ENCODE results near the gene TMEM181. TPM values are rescaled to one million over a fixed set of nuclear protein-coding genes. Genes with fewer than 3 reads are reported as not detected.
A peak's percentile ranks its signal among the peaks of the same experiment; 100 is the strongest.

Gene TMEM181
- total RNA-seq, 1 donor = 13.4 TPM

DNA sequence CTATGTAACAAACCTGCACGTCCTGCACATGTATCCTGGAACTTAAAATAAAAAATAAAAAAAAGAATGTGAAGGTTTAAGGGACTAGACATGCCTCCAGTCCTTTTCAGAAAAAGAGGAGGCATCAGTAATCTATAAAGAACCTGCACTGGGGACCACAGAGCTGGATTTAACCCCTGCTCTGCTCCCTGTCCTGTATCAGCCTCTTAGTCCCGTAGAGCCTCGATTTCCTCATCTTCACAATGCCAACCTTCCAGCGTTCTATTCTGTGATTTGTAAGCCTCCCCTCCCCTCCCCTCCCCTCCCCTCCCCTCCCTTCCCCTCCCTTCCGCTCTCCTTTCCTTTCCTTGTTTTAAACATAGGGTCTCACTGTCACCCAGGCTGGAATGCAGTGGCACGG is 31.1 kb upstream of the TMEM181 start:
- no peak overlapping the region for H3K4me3 ChIP-seq (ENCODE audit: low read length)
- no peaks in the 10 kb centered on the region for H3K9me3 ChIP-seq (ENCODE audit: low read depth, low read length)
- no peaks in the 10 kb centered on the region for H3K4me1 ChIP-seq (ENCODE audit: insufficient read depth, low read length)
- H3K27me3 ChIP-seq (ENCODE audit: insufficient read depth, low read length) = peaks cover 12% of the 10 kb centered on the region

GRCh38 chr6:158529629-158530028 is 30.3 kb upstream of the TMEM181 start:
- H3K9me3 ChIP-seq (ENCODE audit: low read depth, low read length) = no peaks in the 10 kb centered on the region

GRCh38 chr6:158531566-158531965 is 28.3 kb upstream of the TMEM181 start:
- Histone ChIP-seq H3K4me3 (ENCODE audit: low read length) (no peak overlapping the region), H3K4me1 (ENCODE audit: insufficient read depth, low read length) (peaks cover 7% of the 10 kb centered on the region), H3K9me3 (ENCODE audit: low read depth, low read length) (no peaks in the 10 kb centered on the region), H3K27me3 (ENCODE audit: insufficient read depth, low read length) (peaks cover 22% of the 10 kb centered on the region)

More at GRCh38 chr6:158529629-158530028, 30.3 kb upstream of the TMEM181 start:
- Histone ChIP-seq H3K4me1 (ENCODE audit: insufficient read depth, low read length) (no peaks in the 10 kb centered on the region), H3K27me3 (ENCODE audit: insufficient read depth, low read length) (peaks cover 15% of the 10 kb centered on the region), H3K4me3 (ENCODE audit: low read length) (no peak overlapping the region)

DNA sequence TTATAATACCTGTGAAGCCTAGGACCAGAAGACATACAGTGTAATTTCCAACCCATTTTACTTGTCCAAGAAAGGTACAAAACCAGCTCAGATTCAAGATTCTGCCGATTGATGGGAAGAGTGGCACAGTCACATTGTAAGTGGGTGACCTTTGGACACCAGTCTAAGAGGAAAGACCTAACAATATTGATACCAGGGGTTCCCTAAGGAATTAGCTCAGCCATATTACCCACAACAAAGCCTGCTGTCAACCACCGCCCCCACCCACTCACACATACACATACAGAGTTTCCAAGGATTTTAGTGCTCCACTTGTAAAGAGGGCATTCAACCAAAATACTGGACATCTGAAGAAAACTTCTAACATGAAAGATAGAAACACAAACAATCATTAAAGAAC is 27.9 kb upstream of the TMEM181 start:
- Histone ChIP-seq H3K4me3 (ENCODE audit: low read length) (no peak overlapping the region), H3K27me3 (ENCODE audit: insufficient read depth, low read length) (peaks cover 22% of the 10 kb centered on the region), H3K9me3 (ENCODE audit: low read depth, low read length) (no peaks in the 10 kb centered on the region), H3K4me1 (ENCODE audit: insufficient read depth, low read length) (peaks cover 8% of the 10 kb centered on the region)

GRCh38 chr6:158536084-158536890 is 23.6 kb upstream of the TMEM181 start:
- Histone ChIP-seq H3K9me3 (ENCODE audit: low read depth, low read length) (no peaks in the 10 kb centered on the region), H3K27me3 (ENCODE audit: insufficient read depth, low read length) (peaks cover 49% of the 10 kb centered on the region), H3K4me3 (ENCODE audit: low read length) (peak overlapping the region; percentile 24), H3K4me1 (ENCODE audit: insufficient read depth, low read length) (peaks cover 12% of the 10 kb centered on the region)

- H3K9me3 ChIP-seq (ENCODE audit: low read depth, low read length) = no peaks in the 10 kb centered on the region
- H3K4me1 ChIP-seq (ENCODE audit: insufficient read depth, low read length) = peaks cover 12% of the 10 kb centered on the region
- peaks cover 49% of the 10 kb centered on the region for H3K27me3 ChIP-seq (ENCODE audit: insufficient read depth, low read length)
- H3K4me3 ChIP-seq (ENCODE audit: low read length) = peak overlapping the region; percentile 24
These were observed 22.7 kb upstream of the TMEM181 start for GRCh38 chr6:158536891-158537798.

DNA sequence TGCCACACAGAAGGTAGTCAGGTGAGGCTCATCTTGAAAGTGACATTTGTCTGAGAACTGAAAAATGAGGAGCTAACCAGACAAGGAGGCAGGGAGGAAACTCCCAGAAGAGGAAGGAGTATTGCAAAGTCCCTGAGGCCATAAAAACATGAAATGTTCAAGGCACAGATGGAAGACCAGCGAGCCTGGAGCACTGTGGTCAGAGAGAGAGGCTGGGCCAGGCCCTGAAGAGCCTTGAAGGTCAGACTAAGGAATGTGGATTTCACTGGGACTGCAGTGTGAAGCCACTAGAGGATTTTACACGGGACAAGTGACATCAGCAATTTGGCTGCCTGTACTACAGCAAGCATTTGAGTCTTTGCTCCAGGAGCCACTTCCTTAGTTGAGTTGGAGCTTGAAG is 21.1 kb upstream of the TMEM181 start:
- no peak overlapping the region for H3K4me3 ChIP-seq (ENCODE audit: low read length)
- H3K9me3 ChIP-seq (ENCODE audit: low read depth, low read length) = no peaks in the 10 kb centered on the region
- H3K4me1 ChIP-seq (ENCODE audit: insufficient read depth, low read length) = peaks cover 12% of the 10 kb centered on the region
- H3K27me3 ChIP-seq (ENCODE audit: insufficient read depth, low read length) = peaks cover 48% of the 10 kb centered on the region

GRCh38 chr6:158539413-158539812 is 20.5 kb upstream of the TMEM181 start:
- Histone ChIP-seq H3K4me1 (ENCODE audit: insufficient read depth, low read length) (peaks cover 12% of the 10 kb centered on the region), H3K4me3 (ENCODE audit: low read length) (no peak overlapping the region), H3K27me3 (ENCODE audit: insufficient read depth, low read length) (peaks cover 45% of the 10 kb centered on the region), H3K9me3 (ENCODE audit: low read depth, low read length) (no peaks in the 10 kb centered on the region)

DNA sequence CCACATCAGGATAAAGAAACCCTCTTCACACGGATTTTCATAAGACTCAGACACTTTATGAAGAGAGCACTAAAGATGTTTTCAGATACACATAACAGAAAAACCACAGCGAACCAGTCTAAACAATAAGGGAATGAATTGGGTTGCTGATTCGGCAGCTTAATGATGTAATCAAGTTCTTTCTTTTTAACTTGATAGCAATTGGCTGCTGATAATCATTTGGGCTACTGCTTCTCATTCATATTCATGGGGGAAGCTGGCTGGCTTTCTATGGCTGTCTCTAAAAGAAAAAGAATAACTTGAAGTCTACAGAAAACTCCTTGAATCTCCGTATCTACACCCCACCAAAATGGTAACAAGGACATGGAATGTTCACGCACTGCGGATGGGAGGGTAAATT is 20.0 kb upstream of the TMEM181 start:
- Histone ChIP-seq H3K27me3 (ENCODE audit: insufficient read depth, low read length) (peaks cover 42% of the 10 kb centered on the region), H3K4me3 (ENCODE audit: low read length) (no peak overlapping the region), H3K9me3 (ENCODE audit: low read depth, low read length) (no peaks in the 10 kb centered on the region), H3K4me1 (ENCODE audit: insufficient read depth, low read length) (peaks cover 12% of the 10 kb centered on the region)

DNA sequence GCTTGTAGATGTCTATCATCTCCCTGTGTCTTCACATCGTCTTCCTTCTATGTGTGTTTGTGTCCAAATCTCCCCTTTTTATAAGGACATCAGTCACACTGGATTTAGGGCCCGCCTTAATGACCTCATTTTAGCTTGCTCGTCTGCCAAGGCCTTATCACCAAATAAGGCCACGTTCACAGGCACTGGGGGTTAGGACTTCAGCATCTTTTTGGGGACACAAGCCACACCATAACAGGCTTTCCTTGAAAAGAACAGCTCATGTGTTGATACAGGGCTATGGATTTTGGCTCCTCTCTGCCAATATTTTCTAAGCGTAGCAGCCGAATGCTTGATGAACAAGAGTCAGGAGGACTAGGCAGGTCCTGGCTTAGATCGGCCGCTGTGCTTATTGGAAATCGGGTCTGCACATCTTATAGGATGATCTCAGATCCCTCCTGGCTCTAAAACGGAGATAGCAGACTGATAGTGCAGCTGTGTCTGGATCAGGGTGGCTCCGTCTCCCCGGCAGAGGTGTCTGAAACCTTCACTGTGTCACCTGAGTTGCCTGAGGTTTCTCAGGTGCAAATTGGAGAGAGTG is 16.2 kb upstream of the TMEM181 start:
- Histone ChIP-seq H3K4me3 (ENCODE audit: low read length) (no peak overlapping the region), H3K27me3 (ENCODE audit: insufficient read depth, low read length) (peaks cover 13% of the 10 kb centered on the region)

DNA sequence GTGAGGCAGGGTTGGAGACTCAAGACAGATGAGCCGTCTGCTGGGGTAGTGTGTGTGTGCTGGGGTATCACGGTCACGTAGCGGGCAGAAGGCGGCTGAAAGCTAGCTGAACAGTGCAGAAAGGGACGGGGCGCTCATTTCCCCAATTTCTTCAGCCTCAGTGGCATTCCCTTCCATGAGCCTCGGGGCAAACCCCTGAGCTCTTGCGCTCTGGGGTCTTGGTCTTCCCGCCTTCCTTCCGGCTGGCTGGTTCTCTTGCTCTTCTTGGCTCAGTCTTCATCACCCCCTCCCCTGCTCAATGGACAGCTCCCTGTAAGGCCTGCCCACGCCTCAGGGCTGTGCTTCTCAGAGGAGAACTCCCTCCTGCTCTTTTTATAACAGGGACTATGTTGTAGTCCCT is 15.5 kb upstream of the TMEM181 start:
- Histone ChIP-seq H3K27me3 (ENCODE audit: insufficient read depth, low read length) (peaks cover 7% of the 10 kb centered on the region), H3K4me1 (ENCODE audit: insufficient read depth, low read length) (no peaks in the 10 kb centered on the region), H3K9me3 (ENCODE audit: low read depth, low read length) (no peaks in the 10 kb centered on the region), H3K4me3 (ENCODE audit: low read length) (no peak overlapping the region)

More for the DNA sequence above, 16.2 kb upstream of the TMEM181 start:
- H3K9me3 ChIP-seq (ENCODE audit: low read depth, low read length) = no peaks in the 10 kb centered on the region
- H3K4me1 ChIP-seq (ENCODE audit: insufficient read depth, low read length) = no peaks in the 10 kb centered on the region

- no peaks in the 10 kb centered on the region for H3K27me3 ChIP-seq (ENCODE audit: insufficient read depth, low read length)
- H3K4me1 ChIP-seq (ENCODE audit: insufficient read depth, low read length) = no peaks in the 10 kb centered on the region
- no peak overlapping the region for H3K4me3 ChIP-seq (ENCODE audit: low read length)
- H3K9me3 ChIP-seq (ENCODE audit: low read depth, low read length) = no peaks in the 10 kb centered on the region
These were observed 14.6 kb upstream of the TMEM181 start for GRCh38 chr6:158545043-158545966.

DNA sequence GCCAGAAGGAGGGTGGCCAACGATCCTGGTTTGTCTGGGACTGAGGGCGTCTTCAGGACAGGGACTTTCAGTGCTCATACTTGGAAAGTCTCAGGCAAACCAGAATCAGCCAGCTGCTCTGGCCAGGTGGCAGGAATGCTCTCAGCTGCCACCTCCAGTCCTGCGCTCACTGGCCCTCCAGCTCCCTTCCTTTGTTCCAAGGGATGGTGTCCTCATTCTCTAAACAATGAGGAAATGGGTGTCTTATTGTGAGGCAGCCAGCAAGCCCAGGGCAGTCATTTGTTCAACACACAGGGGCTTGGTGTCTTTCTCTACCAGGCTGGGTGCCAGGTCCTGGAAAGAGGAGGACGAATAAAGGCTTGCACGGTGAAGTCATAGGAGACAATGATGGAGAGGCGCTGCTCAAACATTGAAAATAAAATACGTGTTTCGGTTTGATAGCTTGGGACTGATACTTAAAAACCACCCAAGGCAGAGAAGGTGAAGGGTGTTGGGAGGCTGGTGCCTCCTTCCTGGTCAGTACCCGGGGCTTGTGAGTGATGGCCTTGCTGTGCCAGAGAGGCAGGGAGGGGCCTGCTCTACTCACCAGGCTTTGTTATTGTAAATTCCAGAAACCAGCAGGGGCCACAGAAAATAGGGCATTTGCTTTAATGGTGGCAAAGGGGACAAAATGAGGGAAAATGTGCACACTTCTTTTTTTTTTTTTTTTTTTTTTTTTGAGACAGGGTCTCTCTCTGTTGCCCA is 11.3 kb upstream of the TMEM181 start:
- Histone ChIP-seq H3K9me3 (ENCODE audit: low read depth, low read length) (no peaks in the 10 kb centered on the region), H3K4me1 (ENCODE audit: insufficient read depth, low read length) (no peaks in the 10 kb centered on the region), H3K27me3 (ENCODE audit: insufficient read depth, low read length) (no peaks in the 10 kb centered on the region), H3K4me3 (ENCODE audit: low read length) (no peak overlapping the region)

All from mononuclear cell (primary cell).